NCI-H2196 (cell line): ENCODE measurements around the gene SMCR8.
"Not testable (repeated sequence)": the region's sequence is repeated elsewhere in the genome, so short reads cannot be mapped to it uniquely, and the experiment has no call there.

Experiments used
- DNase-seq: peaks from one replicate; lab custom pipeline; 2025; ENCODE audit not compliant: unreplicated experiment; lab: John Stamatoyannopoulos, UW

SMCR8 gene

DNA sequence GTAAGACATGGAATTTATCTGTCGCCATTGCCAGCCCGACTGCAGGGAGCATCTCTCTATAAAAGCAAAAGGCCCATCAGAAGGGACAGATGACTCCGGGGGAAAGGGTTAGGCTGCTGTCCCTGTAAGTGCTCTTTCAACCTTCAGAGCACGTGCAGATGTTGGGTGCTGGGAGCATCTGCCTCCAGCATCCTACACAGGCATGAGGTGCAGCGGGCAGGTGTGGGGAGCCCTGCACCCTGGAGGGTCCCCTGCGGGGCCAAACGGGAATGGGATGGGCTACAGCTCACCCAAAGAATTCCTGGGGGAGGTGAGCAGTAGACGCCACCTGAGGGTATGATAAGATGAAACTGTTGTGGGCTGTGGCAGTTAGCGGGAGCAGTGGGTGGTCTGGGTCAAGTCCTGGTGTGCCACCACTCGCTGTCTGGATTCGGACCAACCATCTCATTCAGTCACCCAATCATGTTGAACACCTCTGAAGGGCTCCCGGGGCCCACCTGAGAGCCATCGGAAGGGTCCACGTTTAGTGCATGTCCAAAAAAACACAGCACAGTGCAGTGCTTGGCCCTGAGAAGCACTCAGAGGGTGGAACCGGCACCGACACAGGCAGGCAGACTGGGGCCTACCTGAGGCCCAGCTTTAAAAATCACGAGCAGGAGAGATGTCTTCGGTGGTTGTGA is 3.8 kb downstream of the SMCR8 start:
- DNase-seq = no peak

DNA sequence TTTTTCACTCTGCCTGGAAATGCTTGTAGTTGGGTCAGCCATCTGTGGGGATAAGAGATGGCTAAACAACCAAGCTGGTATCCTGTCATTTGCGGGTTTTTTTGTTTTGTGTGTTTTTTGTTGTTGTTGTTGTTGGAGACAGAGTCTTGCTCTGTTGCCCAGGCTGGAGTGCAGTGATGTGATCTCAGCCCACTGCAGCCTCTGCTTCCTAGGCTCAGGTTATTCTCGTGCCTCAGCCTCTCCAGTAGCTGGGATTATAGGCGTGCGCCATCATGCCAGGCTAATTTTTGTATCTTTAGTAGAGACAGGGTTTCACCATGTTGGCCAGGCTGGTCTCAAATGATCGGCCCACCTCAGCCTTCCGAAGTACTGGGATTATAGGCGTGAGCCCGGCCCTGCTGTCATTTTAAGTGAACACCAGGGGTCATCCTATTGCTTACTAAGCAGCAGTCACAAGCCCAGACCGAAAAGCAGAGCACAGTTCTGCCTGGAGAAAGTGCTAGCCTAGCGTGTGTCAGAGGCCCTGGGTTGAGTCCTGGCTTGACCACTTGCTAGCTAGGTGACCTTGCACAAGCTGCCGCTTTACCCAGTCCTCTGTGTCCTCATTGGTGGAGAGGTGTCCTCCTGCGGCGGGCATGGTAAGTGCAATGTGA is 4.6 kb downstream of the SMCR8 start:
- DNase-seq = peak; percentile 1

DNA sequence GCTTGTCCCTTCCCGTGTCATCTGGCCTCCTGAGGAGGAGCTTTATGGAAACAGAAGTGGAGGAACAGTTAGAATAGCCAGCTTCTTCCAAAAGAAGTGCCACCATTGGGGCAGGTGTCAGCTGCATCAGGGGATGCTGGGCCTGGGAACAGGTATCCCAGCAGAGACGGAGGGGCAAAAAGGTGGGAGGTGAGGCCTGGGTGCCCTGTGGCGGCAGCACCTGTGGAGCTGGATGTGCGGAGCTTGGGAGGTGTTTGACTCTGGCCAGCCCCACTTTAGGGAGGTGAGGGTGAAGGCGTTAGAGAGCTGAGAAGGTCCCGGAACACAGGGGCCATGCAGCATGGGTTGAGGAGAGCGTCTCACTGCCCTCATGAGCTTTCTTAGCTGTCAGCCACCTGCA is 5.2 kb downstream of the SMCR8 start:
- DNase-seq = no peak

DNA sequence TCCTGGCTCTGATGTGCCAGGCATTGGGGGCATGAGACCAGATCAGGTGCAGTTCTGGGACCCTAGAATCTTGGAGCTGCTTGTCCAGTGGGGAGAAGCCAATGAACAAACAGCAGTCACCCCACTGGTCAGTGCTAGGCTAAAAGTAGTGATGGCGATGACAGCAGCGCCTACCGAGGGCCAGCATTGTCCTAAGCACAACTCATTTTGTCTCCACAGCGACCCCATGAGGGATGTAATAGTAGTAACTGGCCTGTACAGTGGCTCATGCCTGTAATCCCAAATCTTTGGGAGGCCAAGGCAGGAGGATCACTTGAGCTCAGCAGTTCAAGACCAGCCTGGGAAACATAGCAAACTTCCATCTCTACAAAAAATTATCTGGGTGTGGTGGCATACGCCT is 6.2 kb downstream of the SMCR8 start:
- no peak for DNase-seq

DNA sequence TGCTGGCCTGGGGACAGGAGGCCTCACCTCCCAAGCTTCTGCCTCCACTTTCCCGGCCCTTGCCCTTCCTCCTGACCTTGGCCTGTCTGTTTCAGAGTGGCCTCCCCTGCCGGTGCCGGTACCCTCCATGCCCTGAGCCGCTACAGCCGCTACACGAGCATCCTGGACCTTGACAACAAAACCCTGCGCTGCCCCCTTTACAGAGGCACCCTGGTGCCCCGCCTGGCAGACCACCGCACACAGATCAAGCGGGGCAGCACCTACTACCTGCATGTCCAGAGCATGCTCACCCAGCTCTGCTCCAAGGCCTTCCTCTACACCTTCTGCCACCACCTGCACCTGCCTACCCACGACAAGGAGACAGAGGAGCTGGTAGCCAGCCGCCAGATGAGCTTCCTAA is 7.4 kb downstream of the SMCR8 start:
- no peak for DNase-seq

DNA sequence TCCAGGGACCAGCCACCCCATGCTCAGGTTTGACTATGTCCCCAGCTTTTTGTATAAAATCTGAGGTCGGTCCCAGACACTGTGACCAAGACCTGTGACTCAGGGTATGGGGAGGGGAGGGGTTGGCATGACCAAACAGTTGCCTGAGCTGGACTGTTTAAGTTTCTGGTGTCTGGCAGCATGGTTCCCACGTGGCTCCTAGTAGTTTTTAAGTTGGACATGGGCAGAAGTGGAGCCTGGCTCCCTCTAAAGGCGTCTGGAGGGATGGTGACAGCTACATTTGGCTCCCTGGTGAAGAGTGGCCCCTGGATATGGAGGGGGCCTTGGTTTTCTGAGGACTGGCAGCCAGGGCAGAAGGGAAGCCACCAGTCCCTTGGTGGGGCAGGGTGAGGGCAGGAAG is 7.9 kb downstream of the SMCR8 start:
- no peak for DNase-seq

DNA sequence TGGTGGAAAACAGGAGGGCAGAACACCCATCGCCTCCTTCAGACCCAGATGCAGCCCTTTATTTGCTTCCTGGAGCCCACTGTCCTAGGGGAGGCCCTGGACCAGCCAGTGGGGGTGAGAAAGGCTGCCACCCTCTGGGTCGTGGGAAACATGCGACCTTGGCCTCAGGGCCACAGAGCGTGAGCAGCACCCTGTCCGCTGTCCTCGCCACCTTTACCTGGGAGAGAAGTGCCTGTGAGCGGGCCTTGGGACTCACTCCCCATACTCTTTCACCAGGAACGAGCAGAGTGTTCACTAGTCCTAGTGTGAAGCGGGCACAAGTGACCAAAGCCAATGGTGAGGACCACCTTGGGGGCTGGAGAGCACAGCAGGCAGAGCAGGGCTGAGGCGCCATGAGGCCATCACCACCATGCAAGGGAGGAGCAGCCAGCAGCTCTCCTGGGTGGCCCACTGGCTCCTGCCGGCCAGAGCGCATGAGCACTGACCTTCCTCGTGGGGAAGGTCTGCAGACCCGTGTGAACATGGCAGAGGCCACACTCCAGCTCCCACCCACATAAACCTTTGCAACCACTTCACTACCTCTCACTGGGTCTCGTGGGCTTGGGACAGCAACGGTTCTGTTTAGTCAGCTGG is 8.5 kb downstream of the SMCR8 start:
- DNase-seq = no peak

DNA sequence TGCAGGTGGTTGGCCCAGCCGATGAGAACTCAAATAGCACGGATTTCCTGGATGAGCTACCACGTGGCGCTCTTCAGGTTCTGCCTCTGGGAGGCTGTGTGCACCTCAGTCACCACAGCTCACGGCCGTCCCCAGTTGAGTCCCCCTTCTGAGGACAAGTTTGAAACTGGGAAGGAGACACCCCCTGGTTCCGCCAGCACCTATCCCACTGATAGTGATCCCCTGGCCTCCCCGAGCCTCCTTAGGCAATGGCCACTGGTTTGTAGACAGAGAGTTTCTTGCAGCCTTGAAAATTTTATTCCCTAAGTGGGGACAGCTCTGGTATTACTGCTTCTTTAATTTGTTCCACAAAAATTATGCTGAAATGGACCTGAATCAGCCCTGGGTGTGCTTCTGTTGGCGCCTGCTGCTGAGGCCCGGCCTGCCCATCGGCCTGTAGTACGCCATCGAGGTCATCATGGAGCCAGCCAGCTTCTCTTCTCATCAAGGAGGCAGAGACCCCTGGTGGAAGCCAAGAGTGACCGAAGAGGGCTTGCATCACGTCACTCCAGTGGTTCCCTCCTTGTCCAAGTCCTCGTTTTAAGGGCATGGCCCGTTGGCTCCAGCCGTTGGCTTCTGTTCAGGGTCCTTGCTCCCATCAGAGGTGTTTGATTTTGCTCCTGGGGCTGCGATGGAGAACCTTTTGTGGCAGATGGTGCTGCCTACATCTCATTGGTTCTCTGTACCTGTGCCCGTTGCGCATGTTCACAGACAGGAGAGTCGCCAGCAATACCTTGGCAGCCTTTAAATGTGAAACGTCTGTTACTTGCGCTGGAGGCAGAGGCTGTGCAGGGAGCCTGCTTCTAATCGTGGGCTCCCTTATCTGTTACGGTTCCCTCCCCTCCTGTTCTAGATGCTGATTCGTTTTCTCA is 9.3 kb downstream of the SMCR8 start:
- no peak for DNase-seq

DNA sequence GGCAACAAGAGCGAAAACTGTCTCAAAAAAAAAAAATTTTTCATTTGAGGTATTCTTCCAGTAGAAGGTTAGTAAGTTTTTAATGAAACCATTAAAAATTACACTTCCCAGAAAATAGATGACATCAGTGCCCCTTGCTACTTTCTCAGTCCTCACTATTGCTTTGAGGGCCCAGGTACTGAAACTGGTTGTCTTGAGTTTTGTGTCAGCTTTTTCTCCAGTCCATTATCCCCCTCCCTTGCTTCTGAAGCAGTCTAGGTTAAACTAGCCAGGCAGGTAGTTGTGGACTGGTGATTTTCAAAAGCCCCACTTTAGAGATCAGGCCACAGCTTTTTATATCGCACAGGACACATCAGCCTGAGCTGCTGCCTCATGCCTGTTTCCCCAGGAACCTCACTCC is 10.9 kb downstream of the SMCR8 start:
- DNase-seq = no peak

DNA sequence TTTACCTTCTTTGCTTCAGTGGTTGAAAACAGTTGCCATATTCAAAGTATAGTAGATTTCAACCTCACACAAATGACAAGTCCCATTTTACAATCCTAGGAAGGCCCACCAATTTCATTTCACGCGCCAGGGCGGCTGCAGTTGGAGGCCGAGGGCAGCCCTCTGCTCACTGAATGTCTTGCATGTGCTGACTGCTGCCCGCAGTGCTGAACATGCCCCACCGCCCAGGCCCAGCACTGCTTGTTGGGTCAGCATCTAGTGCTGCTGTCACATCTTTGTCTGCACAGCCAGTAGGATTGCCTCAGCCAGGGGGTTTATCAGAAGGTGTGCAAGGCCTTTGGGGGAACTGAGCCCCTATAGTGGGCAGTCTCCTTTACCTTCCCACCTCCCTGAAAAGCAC is 11.5 kb downstream of the SMCR8 start:
- no peak for DNase-seq

DNA sequence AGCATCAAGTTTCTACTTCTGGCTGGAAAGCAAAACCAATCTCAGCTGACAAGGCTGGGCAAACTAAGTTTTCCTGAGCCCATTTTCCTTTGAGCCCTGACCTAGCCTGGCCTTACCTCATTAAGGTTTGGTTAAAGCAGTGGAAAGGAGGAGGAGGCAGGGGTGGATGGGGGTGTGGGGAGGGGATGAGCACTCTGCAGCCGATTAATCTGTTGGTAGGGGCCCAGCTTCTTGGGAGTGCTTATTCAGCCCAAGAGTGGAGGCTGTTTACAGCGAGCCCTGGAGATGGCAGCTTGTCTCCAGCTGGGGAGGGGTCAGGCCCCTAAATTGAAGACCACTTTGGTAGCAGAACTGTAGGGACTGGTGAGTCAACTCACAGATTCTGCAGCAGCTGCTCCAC is 12.0 kb downstream of the SMCR8 start:
- no peak for DNase-seq

DNA sequence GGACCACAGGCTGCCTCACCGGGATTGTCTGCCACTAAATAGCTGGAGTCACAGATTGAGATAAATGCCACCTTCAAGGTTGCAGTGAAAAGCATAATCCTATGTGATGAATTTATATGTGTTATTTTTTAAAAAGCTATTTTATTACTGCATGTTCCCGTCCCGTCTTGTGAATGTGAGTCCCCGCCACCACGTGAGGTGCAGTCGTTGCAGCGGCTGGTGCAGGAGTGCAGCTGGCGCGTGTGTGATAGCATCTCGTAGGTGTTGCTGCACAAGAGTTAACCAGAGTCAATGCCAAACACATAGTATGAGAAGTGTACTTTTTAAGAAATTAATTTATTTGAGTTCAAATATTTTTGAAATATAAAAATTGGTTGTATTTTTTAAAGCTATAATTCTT is 12.5 kb downstream of the SMCR8 start:
- DNase-seq = no peak

DNA sequence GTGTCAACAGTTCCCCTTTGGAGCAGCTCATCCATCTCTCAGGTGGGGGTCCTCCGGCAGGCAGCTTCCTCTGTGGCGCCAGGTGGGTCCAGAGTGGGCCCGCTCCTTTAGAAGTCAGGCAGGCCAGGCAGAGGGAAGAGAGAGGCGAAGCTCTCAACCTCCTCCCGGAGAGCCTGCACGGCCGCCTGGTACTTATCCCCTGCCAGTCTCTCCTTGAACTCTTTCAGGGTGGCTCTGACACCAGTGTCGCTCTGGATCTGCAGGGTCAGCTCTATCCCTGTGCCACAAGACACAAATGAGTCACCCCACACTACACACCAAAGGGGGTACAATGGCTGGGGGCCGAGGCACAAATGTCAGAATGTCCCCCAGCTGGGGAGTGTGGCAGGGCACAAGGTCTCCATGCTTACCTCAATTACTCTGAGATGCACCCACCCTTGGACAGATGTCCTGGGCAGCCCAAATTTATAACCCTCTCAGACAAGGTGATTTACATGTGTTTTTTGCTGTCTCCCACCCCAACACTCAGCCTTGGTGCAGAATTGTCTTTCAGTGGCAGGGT is 13.6 kb downstream of the SMCR8 start:
- no peak for DNase-seq

DNA sequence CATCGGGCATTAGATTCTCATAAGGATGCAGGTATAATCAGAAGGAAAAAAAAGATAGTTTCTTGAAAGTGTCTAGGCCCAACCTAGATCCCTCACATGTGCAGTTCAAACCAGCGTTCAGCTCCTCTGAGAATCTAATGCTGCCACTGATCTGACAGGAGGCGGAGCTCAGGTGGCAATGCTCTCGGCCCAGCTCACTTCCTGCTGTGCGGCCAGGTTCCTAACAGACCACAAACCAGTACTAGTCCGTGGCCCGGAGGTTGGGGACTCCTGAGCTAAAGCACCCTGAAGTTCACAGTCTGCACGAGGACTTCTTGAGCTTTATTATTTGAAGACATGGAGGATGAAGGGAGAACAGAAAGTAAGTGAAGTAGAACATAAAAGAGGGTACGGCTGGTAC is 16.8 kb downstream of the SMCR8 start:
- DNase-seq = no peak

DNA sequence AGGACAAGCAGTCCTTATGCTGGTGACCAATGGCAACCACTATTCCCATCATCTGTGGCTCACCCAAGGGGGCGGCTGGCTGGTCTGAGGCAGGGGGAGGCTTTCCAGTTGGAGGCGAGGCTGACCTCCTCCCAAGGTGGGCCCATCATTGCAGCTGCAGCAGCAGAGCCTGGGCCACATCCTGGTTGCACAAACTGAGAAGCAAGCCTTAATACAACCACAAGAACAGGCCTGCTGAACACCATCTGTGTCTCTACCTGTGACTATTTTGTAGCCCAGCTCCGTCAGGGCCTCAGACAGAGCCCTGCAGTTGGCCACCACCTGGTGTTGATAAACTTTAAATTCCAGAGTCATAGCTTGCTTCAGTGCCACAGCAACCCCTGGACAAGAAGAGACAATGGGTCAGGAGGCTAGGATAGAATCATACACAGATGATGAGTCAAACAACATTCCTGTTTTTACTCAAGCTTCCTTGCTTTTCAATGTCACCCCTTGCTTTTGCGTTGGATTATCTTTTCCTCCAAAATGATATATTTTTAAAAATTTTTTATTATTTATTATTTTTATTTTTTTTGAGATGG is 17.9 kb downstream of the SMCR8 start:
- DNase-seq = no peak

DNA sequence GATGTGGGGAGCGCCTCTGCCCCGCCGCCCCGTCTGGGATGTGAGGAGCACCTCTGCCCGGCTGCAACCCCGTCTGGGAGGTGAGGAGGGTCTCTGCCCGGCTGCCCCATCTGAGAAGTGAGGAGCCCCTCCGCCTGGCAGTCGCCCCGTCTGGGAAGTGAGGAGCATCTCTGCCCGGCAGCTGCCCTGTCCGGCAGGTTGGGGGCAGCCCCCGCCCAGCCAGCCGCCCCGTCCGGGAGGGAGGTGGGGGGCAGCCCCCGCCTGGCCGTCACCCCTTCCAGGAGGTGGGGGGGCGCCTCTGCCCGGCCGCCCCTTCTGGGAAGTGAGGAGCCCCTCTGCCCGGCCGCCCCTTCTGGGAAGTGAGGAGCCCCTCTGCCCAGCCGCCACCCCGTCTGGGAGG is 23.1 kb downstream of the SMCR8 start:
- not testable (repeated sequence) for DNase-seq

DNA sequence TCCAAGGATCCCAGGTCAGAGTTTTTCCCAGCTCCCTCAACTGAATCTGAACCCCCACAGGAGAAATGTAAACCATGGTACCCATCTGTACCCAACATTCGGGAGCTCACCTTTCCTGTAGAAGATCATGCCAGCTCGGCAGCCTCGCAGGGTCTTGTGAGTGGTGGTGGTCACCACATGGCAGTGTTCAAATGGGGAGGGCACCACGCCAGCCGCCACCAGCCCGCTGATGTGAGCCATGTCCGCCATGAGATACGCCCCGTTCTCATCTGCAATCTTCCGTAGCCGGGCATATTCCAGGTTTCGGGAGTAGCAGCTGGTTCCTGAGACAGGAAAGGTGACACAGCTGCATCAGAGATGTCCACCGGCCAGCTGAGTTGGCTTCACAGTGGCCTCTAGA is 24.8 kb downstream of the SMCR8 start:
- no peak for DNase-seq

DNA sequence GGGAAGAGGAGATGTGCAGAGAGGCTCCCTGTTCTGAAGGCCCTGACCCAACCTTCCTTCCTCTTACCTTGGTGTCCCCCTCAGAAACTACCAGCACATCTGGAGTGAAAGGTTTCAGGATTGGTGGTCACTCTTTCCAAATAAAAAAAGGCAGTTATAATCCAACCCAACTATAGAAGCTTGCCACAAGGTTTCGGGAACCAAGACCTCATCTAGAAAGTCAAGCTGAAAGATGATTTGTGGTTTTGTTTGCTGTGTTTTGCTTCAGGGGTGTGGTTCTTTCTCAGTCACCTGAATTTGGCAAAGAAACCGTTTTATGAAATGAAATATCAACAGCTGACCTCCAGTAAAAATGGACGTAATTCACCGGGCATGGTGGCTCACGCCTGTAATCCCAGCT is 28.9 kb downstream of the SMCR8 start:
- no peak for DNase-seq

DNA sequence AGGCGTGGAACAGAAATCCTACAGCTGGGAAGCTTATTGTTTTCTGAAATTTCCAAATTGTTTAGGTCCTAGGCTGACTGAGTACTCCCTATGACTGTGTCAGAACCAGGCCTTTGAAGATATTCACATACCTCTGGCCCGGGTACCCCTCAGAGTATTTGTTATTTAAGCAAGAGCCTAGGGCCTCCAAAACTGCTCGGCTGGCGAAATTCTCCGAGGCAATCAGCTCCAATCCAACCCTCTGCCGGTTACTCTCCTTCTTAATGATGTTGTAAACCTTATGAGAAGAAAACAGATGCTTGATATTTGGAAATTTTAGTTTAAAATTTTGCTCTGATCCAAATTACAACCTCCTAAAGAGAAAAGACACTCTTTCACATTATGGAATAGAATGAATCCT is 38.4 kb downstream of the SMCR8 start:
- no peak for DNase-seq

DNA sequence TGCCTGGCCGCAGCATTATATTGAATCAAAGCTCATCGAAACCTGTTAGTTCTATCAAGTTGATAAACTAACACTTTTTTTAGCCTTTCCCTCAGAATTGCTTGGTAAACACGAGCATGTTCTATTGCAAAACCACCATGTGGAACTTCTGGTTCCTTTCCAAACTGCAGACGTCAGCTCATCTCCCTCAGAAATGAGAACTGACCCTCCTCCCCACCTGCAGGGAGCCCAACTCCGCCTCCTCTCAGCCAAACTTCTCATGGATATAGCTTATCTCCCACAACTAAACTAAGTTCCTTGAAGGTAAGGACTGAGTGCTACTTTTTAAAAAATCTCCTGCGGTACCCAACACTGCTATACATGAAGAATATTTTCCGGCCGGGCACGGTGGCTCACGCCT is 41.5 kb downstream of the SMCR8 start:
- DNase-seq = no peak

DNA sequence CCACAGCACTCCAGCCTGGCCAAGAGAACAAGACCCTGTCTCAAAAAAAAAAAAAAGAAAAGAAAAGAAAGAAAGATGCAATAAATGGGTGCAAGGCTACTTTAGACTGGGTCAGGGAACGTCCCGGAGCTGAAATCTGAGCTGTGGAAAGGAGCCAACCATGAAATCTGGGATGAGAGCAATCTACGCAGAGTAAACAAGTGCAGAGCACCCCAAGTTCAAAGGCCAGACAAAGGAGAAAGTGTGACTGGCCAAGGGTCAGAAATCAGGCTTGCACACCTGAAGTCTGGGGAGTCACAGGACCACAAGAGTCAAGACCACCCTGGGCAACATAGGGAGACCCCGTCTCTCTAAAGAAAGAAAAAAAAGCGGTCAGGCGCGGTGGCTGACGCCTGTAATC is 45.4 kb downstream of the SMCR8 start:
- DNase-seq = no peak
